Loucy (cell line): ENCODE data around the gene PRPS1.

Experiments used
- H2AFZ ChIP-seq: fragments of 200-600 bp; sonication (generic); 2 replicates; pipeline ENCODE4 v1.6.0; 2016; ENCODE audit warnings: antibody characterized with exemption, mild to moderate bottlenecking, low read length, moderate library complexity
- H3F3A ChIP-seq: fragments of 200-600 bp; 2 replicates; pipeline ENCODE4 v1.6.0; 2016; ENCODE audit warnings: antibody characterized with exemption, low read depth, mild to moderate bottlenecking
- H3K27me3 ChIP-seq: fragments of 200-600 bp; sonication (generic); 2 replicates; pipeline ENCODE4 v1.6.1; 2014; ENCODE audit warnings: low read length, mild to moderate bottlenecking; ENCODE audit not compliant: insufficient read depth, poor library complexity, severe bottlenecking
- H3K36me3 ChIP-seq: fragments of 200-600 bp; sonication (generic); 2 replicates; pipeline ENCODE4 v1.6.1; 2016; ENCODE audit warnings: low read length; ENCODE audit not compliant: insufficient read depth
- H3K4me1 ChIP-seq: fragments of 200-600 bp; sonication (generic); 2 replicates; pipeline ENCODE4 v1.5.1; 2014; ENCODE audit warnings: low read length, mild to moderate bottlenecking; ENCODE audit not compliant: insufficient read depth, poor library complexity, severe bottlenecking
- H3K4me2 ChIP-seq: fragments of 200-600 bp; sonication (generic); 2 replicates; pipeline ENCODE4 v1.6.0; 2014; ENCODE audit warnings: antibody characterized with exemption, low read length, low read depth, mild to moderate bottlenecking; ENCODE audit not compliant: poor library complexity, severe bottlenecking
- H3K4me3 ChIP-seq: fragments of 200-600 bp; sonication (generic); 2 replicates; pipeline ENCODE4 v1.5.1; 2014; ENCODE audit warnings: low read length, mild to moderate bottlenecking, mixed read lengths; ENCODE audit not compliant: poor library complexity, severe bottlenecking
- H3K79me2 ChIP-seq: fragments of 200-600 bp; sonication (generic); 2 replicates; pipeline ENCODE4 v1.6.1; 2014; ENCODE audit warnings: low read length; ENCODE audit not compliant: insufficient read depth
- H3K9ac ChIP-seq: fragments of 200-600 bp; sonication (generic); 2 replicates; pipeline ENCODE4 v1.6.0; 2014; ENCODE audit warnings: mild to moderate bottlenecking, low read depth, low read length, moderate library complexity; ENCODE audit not compliant: poor library complexity, severe bottlenecking
- H3K9me2 ChIP-seq: fragments of 200-600 bp; sonication (generic); replicated peaks from 2 replicates; pipeline ENCODE4 v1.6.1; 2016; ENCODE audit warnings: low read depth, low read length, mixed read lengths
- H3K9me3 ChIP-seq: fragments of 200-600 bp; sonication (generic); 2 replicates; pipeline ENCODE4 v1.6.1; 2014; ENCODE audit warnings: mild to moderate bottlenecking, antibody characterized with exemption, low read length, low read depth; ENCODE audit not compliant: insufficient read depth
- H4K20me1 ChIP-seq: fragments of 200-600 bp; sonication (generic); 2 replicates; pipeline ENCODE4 v1.6.0; 2014; ENCODE audit warnings: antibody characterized with exemption, low read length, mild to moderate bottlenecking; ENCODE audit not compliant: insufficient read depth, poor library complexity, severe bottlenecking
- CTCF ChIP-seq: fragments of 200-600 bp; sonication (generic); conservative IDR thresholded peaks from 2 replicates; pipeline ENCODE4 v1.5.1; 2014; ENCODE audit warnings: mild to moderate bottlenecking, antibody characterized with exemption, low read length
- EZH2phosphoT487 ChIP-seq: fragments of 200-600 bp; IDR thresholded peaks from 2 replicates; pipeline ENCODE4 v1.6.1; 2018; ENCODE audit warnings: antibody characterized with exemption, mild to moderate bottlenecking, moderate library complexity, borderline replicate concordance

The PRPS1 gene

GRCh38 chrX:107589243-107589642, 39.1 kb upstream of the PRPS1 start:
- Histone ChIP-seq H3K9ac (no peak overlapping the region), H3K36me3 (no peaks in the 10 kb centered on the region), H3K79me2 (no peaks in the 10 kb centered on the region), H3K4me1 (no peaks in the 10 kb centered on the region), H3F3A (no peaks in the 10 kb centered on the region), H4K20me1 (no peaks in the 10 kb centered on the region), H2AFZ (no peak overlapping the region), H3K4me2 (no peak overlapping the region), H3K4me3 (no peak overlapping the region), H3K9me2 (no peaks in the 10 kb centered on the region), H3K9me3 (no peaks in the 10 kb centered on the region), H3K27me3 (no peaks in the 10 kb centered on the region)
- TF ChIP-seq EZH2phosphoT487 (no peak), CTCF (no peak)

- H3K4me1 ChIP-seq = no peaks in the 10 kb centered on the region
- H3F3A ChIP-seq = no peaks in the 10 kb centered on the region
- no peak overlapping the region for H3K4me2 ChIP-seq
- no peaks in the 10 kb centered on the region for H3K9me3 ChIP-seq
- no peaks in the 10 kb centered on the region for H3K27me3 ChIP-seq
- no peaks in the 10 kb centered on the region for H3K79me2 ChIP-seq
- TF ChIP-seq CTCF = no peak
- no peak for TF ChIP-seq EZH2phosphoT487
- no peak overlapping the region for H2AFZ ChIP-seq
- no peaks in the 10 kb centered on the region for H3K36me3 ChIP-seq
- H3K9ac ChIP-seq = no peak overlapping the region
- H3K9me2 ChIP-seq = no peaks in the 10 kb centered on the region
- no peak overlapping the region for H3K4me3 ChIP-seq
- no peaks in the 10 kb centered on the region for H4K20me1 ChIP-seq
These were observed 31.7 kb upstream of the PRPS1 start for GRCh38 chrX:107596651-107597050.

GRCh38 chrX:107597264-107597663, 31.0 kb upstream of the PRPS1 start:
- Histone ChIP-seq H3F3A (no peaks in the 10 kb centered on the region), H2AFZ (no peak overlapping the region), H3K4me3 (no peak overlapping the region), H3K9me2 (no peaks in the 10 kb centered on the region), H3K9ac (no peak overlapping the region), H3K27me3 (no peaks in the 10 kb centered on the region), H3K4me1 (no peaks in the 10 kb centered on the region), H3K79me2 (no peaks in the 10 kb centered on the region), H3K4me2 (no peak overlapping the region), H4K20me1 (no peaks in the 10 kb centered on the region), H3K36me3 (no peaks in the 10 kb centered on the region), H3K9me3 (no peaks in the 10 kb centered on the region)
- no peak for TF ChIP-seq CTCF
- no peak for TF ChIP-seq EZH2phosphoT487
